ENCODE measurements around the gene ZNF638.

DNA sequence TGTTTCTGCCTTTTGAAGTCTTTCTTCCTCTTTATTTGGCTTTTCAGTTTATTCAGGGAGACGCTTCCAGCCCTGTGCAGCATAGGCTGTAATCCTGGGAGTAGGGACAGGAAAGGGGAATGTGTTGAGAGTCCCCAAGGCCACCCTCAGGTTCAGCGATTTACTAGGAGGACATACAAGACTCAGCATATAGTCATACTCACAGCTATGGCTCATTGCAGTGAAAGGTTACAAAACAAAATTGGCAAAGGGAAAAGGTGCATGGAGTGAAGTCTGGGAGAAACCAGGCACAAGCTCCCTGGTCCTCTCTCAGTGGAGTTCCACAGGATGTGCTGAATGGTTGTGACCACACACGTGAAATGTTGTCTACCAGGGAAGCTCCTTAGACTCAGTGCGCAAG lies 49.6 kb upstream of the ZNF638 start:
- TF ChIP-seq CTCF (IDR thresholded peaks at IDR 0.05) (no peak), POLR2AphosphoS5 (IDR thresholded peaks at IDR 0.05; ENCODE audit: low read depth, low read length) (no peak), SIN3A (IDR thresholded peaks at IDR 0.05; ENCODE audit: borderline replicate concordance, insufficient read depth, low read depth, low read length) (no peak)
- TF ChIP-seq, protein P1, sequence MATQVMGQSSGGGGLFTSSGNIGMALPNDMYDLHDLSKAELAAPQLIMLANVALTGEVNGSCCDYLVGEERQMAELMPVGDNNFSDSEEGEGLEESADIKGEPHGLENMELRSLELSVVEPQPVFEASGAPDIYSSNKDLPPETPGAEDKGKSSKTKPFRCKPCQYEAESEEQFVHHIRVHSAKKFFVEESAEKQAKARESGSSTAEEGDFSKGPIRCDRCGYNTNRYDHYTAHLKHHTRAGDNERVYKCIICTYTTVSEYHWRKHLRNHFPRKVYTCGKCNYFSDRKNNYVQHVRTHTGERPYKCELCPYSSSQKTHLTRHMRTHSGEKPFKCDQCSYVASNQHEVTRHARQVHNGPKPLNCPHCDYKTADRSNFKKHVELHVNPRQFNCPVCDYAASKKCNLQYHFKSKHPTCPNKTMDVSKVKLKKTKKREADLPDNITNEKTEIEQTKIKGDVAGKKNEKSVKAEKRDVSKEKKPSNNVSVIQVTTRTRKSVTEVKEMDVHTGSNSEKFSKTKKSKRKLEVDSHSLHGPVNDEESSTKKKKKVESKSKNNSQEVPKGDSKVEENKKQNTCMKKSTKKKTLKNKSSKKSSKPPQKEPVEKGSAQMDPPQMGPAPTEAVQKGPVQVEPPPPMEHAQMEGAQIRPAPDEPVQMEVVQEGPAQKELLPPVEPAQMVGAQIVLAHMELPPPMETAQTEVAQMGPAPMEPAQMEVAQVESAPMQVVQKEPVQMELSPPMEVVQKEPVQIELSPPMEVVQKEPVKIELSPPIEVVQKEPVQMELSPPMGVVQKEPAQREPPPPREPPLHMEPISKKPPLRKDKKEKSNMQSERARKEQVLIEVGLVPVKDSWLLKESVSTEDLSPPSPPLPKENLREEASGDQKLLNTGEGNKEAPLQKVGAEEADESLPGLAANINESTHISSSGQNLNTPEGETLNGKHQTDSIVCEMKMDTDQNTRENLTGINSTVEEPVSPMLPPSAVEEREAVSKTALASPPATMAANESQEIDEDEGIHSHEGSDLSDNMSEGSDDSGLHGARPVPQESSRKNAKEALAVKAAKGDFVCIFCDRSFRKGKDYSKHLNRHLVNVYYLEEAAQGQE (IDR thresholded peaks at IDR 0.05; ENCODE audit: insufficient read depth in 1 of 2, low read depth in 2 of 2, low read length in 1 of 2), result no peak

All from Panc1 (cell line).